ENCODE measurements around the gene PPME1.

The PPME1 gene

DNA sequence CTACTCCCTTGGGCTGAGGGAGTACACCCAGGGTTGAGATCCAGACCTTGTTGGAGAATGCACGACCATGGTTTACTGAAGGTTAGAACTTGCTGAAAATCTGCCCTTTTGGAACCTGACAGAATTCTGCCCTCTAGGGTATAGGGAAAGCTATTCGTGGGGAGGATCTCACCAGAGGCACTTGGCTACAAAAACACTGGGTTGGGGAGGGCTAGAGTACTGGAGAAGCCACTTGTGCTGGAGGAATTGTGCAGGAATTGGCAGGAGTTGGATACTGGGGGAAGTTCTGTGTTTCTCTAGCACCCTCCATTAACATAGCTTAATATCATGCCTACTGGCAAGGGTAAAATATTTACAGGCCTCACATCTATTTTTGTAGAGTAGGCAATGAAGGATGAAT is 55.8 kb downstream of the PPME1 start:
- DNase-seq (ENCODE audit: low spot score), result no peak

DNA sequence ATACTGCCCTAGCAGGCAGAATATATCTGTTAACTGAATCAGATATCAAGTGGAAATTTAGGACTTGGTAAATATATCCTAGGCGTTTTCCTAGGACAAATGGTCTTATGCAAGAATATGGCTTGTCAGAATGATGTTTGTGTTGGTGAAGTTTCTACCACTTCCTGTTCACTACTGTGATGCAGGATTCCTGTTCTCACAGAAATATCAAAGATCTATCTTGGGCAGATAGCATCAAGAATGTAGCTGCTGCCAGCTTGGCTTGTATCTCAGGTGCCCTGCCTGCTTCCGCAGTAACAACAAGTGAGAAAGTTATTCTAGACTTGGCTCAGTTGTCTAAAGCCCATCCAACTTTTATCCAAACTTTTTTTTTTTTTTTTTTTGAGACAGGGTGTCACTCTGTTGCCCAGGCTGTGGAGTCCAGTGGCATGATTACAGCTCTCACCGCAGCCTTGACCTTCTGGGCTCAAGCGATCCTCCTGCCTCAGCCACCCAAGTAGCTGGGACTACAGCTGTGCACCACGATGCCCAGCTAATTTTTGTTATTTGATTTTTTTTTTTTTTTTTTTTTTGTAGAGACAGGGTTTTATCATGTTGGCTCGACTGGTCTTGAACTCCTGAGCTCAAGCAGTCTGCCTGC is 61.3 kb downstream of the PPME1 start:
- DNase-seq (ENCODE audit: low spot score), result no peak

DNA sequence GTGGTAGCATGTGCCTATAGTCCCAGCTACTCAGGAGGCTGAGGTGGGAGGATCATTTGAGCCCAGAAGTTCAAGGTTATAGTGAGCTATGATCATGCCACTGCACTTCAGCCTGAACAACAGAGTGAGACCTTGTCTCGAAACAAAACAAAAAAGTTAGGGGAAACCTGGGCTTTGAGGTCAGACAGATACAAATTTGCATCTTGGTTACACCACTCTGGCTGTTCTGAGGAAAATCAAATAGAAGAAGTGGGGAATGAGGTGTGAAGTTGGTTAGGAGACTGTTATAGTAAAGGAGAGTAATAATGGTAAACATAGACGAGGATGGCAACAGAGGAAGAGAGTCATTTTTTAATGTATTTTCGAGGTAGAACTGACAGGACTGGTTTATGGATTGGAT is 62.6 kb downstream of the PPME1 start:
- DNase-seq (ENCODE audit: low spot score), result no peak

DNA sequence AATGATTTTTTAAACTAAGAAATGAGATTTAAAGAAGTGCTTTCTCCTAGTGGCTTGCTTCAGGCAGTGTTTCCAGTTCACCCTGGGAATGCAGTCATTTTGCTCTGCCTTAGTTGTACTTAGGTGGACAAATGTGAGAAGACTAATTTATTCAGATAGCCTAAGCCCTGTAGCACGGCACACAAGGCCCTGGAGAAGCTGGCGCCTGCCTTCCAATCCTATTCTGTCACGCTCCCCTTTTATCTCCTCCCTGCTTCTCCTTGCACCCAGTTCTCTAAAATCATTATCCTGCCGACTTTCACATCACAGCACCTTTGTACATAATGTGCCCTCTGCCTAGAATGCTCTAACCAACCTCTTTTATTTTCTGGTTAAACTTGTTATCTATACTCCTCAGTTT is 64.0 kb downstream of the PPME1 start:
- DNase-seq (ENCODE audit: low spot score), result no peak

DNA sequence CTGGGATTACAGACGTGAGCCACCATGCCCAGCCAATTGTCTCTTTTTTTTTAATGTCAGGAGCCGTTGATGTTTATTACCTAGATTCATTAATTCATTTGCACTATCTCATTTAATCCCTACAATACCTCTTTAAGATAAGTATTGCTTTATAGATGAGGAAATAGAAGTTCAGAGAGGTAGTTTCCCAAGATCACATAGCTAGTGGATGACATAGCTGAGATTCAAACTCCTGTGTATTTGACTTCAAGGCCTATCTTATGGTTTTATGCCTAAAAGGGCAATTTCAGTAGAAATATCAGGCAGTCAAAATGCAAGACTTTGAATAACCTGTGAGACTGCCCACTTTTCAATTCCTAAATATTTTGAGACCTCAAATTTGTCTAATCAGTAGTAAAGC is 66.5 kb downstream of the PPME1 start:
- DNase-seq (ENCODE audit: low spot score), result no peak

DNA sequence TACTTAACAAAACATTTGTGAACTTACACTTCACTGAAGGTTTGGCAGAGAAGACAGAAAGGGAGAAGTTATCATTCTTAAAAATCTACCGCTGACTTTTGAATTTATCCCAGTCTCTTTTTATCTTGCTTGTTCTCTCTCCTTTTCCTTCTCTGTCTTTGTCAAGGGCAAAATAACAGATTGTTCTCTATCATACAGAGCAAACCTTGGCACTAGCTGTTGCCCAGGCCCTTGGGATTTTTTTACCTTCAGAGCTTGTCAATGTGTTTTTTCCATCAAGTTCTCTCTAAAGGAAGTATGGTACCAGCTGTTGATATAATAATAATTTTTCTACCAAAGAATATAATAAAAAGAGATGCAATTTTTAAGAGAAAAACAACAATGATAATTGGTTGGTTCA is 67.2 kb downstream of the PPME1 start:
- no peak for DNase-seq (ENCODE audit: low spot score)

DNA sequence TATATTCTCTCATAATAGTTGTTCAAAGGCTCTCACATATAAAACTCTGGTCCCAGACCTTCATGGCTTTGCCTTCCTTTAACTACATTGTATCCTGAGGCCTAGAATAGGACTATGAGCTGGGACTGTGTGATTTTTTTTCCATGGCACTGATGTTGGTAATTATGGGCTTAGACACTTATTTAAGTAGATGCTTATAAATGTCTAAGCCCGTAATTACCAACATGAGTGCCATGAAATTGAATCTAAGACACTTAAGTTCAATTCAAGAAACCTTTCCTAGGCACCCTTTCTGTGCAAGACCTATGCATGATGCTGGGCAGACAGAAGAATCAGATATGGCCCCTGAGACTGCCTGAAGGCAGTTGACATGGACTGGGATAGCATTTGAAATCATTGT is 77.4 kb downstream of the PPME1 start:
- no peak for DNase-seq (ENCODE audit: low spot score)

DNA sequence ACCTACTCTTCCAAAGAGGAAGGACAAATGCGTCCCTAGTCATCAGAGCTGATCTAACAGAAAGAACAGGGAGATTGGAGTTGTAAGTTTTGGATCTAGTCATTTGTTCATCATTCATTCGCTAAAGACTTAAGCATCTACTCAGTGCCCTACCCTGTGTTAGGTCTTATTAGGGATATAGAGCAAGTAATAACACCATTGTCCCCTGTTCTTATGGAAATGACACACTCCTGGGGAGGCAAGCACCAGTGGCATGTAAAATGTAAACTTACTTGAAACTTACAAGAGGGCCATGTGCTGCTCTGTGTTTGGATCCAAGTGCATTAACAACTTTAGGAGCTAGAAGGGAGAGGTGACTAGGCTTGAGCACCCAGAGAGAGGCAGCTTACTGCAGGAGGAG is 78.4 kb downstream of the PPME1 start:
- DNase-seq (ENCODE audit: low spot score), result no peak

DNA sequence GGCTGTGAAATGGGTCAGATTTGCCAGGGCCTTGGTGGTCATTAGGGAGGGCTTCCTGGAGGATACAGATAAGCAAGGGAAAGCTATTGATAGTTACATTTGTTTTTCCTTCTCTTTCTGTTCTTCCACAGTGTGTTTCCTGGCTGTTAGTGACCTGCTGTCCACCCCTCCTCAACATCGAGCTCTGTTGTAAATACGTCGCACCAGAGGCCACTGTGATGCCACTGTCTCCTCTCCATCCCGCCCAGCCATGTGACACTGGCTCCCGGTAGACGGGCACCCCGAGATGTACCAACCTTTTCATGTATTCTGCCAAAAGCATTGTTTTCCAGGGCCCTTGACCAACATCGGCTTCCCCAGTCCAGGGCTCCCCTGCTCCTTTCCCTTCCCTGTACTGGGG is 82.3 kb downstream of the PPME1 start:
- no peak for DNase-seq (ENCODE audit: low spot score)

DNA sequence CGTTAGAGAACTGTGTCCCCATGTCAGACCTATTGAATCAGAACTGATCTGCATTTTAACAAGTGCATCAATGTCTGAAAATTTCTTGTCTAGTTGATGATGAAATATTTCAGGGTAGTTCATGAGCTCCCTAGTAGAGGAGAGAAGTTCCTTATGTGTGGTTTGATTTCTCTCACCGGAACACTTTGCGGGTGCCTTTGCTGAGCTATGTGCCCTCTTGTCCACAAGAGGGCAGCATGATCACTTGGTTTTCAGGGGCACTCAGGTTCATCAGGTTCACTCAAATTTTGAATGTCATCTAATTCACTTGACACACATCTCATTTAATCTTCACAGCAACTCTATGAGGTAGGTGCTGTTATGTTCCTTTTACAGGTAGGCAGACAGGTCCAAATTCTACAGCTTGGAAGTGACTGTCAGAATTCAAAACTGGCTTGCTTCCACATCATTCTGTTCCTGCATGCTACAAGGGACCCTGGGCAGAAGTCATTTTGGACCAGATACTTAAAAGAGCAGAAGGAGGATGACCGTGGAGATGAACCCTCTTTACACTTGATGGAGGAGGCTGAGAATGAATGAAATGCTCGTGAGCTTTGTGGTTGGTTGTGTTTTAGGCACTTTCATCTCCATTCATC is 84.8 kb downstream of the PPME1 start:
- DNase-seq (ENCODE audit: low spot score), result peak; percentile 70

DNA sequence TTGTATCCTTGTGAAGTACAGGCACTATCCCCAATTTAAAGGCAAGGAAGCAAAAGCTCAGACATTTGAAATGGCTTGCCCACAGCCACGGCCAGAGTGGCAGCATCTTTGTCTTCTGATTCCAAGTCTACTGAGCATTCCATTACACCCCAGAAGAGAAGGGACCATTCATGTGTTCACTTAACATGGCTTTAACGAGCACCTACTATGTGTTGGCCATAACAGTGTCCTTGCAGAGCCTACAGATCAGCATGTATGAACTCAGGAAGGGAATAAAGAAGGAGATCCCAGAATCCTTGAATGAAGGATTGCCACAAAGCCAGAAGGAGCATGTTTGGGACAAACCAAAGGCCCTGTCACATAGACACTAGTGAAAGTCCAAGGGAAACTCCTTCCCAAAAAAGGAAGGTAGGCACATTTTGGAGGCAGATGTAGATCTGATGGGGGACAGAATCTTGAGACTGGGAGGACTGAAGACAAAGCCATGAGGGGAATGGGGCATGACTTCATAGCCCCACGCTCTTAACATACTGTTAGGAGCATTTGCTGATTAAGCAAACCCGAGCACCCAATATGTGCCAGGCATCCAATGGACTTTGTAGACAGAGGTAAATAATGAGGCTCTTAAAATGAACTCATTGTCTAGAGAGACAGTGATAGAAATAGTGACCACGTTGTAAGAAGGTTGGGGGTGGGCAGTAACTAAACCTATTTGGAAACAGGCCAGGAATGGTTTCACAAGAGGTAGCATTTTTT is 85.5 kb downstream of the PPME1 start:
- no peak for DNase-seq (ENCODE audit: low spot score)

DNA sequence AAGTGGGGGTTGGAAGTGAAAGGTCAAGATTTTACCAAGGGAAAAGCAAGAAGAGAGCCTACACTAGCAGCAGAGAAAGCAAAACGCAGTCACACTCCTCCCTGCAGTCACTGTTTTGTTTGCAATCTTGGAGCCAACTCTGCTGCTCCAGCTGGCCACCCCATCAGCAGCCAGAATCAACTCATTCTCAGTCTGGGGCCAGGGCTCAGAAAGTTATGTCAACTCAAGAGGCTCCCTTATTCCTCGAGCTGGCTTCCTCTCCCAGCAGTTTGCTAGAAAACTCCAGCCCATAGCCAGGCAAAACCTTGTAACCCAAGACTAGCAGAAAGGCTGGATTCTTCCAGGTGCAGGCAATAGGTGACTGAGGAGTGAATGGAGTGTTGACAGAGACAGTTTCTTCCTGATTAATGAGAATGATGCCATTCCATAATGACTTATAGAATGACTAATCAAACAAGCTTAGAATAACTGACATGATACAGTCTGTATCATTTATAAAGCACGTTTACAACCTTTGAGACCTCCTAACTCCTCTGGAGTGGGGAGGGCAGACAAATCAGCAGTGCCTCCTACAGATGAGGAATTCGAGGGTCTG is 87.0 kb downstream of the PPME1 start:
- DNase-seq (ENCODE audit: low spot score), result no peak

DNA sequence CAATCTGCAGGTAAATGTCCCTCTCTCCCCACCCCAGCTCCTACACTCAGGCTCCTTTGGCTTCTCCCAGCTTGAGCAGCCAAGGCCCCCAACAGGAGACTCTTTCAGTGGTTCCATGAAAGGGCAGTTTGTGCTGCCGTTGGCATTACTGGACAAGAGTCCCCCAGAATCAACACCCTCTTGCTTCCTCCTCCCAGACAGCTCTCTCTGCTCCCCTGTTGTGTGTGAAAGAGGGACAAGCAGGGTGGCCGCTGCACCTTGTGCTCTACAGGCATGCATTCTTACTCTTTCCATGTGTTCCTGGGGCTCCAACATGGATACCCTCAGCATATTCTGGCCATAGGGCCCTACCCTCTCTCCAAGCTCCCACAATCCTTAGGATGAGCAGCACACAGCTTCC is 91.6 kb downstream of the PPME1 start:
- DNase-seq (ENCODE audit: low spot score), result no peak

DNA sequence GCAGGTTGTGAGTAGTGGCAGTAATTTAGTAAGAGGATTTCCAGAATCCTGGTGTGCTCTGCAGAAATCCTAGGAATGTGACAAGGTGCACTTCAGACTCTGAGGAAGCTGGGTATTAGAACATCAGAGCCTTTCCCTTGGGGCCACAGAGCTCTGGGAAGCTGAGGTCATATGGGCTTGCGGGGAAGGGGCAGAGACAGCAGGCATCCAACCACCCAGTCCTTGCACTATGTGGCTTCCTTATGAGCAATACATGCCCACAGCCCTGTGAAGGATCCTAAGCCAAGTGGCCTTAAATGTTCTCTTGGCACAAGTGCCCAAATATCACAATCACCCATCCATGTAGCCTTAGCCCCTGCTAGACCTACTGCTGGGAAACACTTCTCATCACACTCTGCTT is 94.2 kb downstream of the PPME1 start:
- no peak for DNase-seq (ENCODE audit: low spot score)

DNA sequence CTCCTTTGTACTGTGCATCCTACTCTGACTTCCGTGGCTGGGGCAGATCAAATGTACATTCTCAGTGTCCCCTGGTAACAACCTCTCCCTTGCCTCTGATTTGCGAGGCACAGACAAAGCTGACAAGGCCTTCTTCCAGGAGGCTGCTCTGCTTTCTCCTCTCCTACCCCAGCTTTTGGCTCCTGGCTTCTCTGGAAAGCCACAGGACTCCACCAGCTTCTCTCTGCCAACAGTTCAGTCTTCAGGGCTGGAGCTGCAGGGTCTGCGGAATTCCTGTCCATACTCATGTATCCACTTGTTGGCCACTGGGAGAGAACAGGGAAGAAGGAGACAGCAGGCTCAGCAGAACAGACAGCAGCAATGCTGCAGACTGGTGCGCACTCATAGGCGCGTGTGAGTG is 95.9 kb downstream of the PPME1 start:
- DNase-seq (ENCODE audit: low spot score), result no peak

DNA sequence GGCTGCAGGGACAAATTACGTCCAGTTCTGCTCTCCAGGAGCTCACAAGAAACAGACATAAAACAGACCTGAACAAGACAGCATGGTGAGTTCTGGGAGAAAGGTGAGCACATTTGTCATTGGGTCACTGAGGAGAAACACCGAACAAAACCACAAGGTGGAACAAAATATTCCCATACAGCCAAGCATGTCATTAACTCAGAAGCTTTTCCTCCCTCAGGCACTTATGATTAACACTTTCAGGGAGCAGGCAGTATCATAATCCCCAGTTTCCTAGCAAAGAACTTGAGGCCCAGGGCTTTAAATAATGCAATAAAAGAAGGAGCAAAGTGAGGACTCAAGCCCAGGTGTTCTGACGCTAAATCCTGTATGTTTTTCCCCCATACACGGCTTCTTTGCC is 97.4 kb downstream of the PPME1 start:
- no peak for DNase-seq (ENCODE audit: low spot score)

DNA sequence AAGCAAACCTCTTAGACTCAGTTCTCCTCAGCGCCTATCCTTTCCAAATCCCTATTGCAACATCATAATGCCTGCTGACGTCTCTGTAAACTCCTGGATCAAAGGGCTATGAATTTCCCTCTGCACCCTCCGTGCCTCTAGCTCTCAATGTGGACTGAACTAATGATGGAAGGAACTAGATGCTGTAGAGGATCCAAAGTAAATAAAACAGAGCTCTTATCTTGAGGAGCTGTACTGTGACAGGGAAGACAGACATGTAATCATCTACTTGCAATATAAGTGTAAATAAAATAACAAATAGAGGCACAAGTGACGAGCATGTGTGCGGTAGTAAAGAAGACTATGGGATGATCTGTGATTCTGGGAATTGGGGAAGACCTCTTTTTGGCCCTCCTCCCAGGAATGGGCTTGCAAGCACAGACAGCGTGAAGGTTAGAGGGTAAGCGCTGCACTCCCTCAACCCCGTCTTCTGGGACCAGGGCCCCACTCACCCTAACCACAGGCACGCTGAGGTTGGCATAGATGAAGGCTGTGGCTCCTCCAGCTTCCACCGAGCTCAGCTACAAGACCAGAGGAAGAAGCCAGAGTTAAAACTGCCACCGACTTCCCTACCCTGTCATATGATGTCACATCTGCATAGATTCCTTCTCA is 98.2 kb downstream of the PPME1 start:
- DNase-seq (ENCODE audit: low spot score), result peak; percentile 25

DNA sequence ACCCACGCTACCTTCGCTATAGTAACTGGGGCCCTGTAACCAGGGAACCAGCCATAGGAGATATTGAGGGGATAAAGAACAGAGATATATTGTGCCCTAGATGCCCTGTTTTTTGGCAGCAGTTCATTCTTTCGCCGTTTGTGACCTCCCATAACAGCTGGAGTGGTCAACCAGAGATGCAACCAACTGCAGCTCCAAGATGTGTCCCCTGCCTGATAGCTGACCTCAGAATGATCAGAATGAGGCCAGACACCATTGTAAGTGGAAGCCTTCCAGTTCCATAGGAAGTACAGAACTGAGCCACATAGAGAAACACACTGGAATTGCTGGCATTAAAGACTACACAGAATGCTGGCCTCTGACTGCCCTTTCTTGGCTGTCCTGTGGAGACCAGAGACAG is 101.2 kb downstream of the PPME1 start:
- DNase-seq (ENCODE audit: low spot score), result no peak

DNA sequence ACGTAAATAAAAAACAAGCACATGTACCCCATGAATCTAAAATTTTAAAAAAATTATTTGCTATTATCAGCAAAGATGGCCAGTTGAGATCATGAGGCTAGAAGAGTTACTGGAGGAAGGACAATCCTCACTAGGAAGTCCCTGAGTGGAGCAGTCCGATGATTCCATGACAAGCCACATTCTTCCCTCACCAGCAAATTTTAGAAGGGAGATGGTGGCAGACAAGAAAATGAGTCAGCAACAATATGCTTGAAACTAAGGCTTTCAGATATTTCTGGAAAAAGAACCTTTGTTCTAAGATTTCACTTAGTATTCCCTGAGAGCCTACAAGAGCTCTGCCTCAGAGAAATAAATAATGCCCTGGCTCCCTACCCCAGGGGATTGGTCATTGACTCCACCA is 105.5 kb downstream of the PPME1 start:
- no peak for DNase-seq (ENCODE audit: low spot score)

DNA sequence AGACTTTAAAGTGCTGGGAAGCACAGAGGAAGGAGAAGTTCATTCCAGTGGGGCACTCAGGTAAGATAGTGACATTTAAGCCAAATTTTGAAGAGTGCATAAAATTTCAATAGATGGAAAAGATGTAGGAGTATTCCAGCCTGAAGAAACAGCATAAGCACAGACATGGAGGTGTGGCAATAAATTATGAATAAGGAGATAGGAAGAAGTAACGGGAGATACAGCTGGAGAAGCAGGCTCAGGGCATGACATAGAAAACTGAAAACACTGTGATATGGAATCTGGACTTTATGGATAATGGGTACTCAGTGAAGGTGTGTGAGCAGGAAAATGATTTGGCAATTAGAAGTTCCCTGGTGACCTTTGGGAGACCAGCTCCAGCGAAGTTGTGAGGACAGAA is 107.0 kb downstream of the PPME1 start:
- no peak for DNase-seq (ENCODE audit: low spot score)

DNA sequence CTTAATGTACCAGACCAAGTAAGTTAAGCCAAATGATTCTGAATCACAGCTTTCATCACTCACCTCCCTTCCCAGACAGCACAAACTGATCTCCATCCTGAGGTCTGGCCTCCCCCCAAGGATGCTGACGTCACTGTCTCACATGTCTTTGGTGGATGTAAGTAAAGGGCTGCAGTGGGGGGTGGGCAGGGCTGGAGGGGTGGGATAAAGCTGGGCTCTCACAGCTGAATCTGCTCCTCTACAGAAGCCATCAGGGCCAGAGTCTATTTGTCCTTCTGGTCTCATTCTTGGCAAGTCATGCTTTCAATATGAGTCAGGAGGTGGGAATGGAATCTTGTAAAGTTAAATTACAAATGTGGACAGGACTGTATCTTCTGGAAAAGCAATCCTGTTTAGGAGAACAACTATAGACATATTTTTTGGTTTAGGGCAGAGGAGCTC is 107.7 kb downstream of the PPME1 start:
- no peak for DNase-seq (ENCODE audit: low spot score)

DNA sequence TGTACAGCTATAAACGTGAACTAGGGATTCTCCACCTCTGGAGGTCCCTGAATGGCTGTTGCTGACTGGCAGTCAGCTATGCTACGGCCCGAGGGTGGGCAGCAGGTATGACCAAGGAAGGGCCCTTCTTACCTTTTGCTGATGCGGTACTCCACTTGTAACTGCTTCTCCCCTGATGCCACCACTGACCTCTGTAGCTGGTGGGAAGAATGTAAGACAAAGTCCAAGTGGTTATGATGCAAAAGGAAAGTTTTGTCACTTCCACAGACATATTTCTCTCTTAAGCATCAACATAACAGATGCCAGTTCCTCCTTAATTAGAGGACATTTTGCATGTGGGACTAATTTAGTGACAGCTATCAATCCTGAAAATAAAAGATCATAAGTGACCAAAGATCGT is 108.2 kb downstream of the PPME1 start:
- DNase-seq (ENCODE audit: low spot score), result no peak

DNA sequence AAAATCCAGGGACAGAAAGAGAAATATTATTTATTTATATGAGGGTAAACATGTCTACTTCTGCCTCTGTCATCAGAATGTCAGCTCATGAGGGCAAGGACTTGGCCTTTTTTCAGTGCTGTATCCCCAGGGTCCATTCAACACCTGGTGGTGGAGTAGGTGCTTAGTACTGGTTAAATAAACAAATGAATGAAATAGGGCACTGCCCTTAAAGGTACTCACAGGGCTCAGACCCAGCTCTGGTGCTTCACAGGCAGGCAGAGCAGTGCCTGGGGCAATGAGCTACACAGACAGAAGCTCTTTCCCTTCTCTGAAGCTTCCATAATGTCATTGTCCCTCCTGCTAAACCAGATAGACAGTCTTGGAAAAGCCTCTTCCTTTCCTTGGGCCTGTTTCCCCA is 109.4 kb downstream of the PPME1 start:
- no peak for DNase-seq (ENCODE audit: low spot score)

Data from activated CD4-positive, alpha-beta T cell treated with anti-CD3 and anti-CD28 coated beads, Interleukin-2, Interleukin-4, amounts not matched to agents 100 ng/mL and 50 ng/mL, durations not matched to agents 16 hours and 8 hours (primary cell).